Loucy (cell line): ENCODE measurements around the gene PKN1.

ENCODE experiments used
- H2AFZ ChIP-seq: fragments of 200-600 bp; sonication (generic); 2 replicates; pipeline ENCODE4 v1.6.0; 2016; ENCODE audit warnings: antibody characterized with exemption, mild to moderate bottlenecking, low read length, moderate library complexity
- H3F3A ChIP-seq: fragments of 200-600 bp; 2 replicates; pipeline ENCODE4 v1.6.0; 2016; ENCODE audit warnings: antibody characterized with exemption, low read depth, mild to moderate bottlenecking
- H3K27me3 ChIP-seq: fragments of 200-600 bp; sonication (generic); 2 replicates; pipeline ENCODE4 v1.6.1; 2014; ENCODE audit warnings: low read length, mild to moderate bottlenecking; ENCODE audit not compliant: insufficient read depth, poor library complexity, severe bottlenecking
- H3K36me3 ChIP-seq: fragments of 200-600 bp; sonication (generic); 2 replicates; pipeline ENCODE4 v1.6.1; 2016; ENCODE audit warnings: low read length; ENCODE audit not compliant: insufficient read depth
- H3K4me1 ChIP-seq: fragments of 200-600 bp; sonication (generic); 2 replicates; pipeline ENCODE4 v1.5.1; 2014; ENCODE audit warnings: low read length, mild to moderate bottlenecking; ENCODE audit not compliant: insufficient read depth, poor library complexity, severe bottlenecking
- H3K4me2 ChIP-seq: fragments of 200-600 bp; sonication (generic); 2 replicates; pipeline ENCODE4 v1.6.0; 2014; ENCODE audit warnings: antibody characterized with exemption, low read length, low read depth, mild to moderate bottlenecking; ENCODE audit not compliant: poor library complexity, severe bottlenecking
- H3K4me3 ChIP-seq: fragments of 200-600 bp; sonication (generic); 2 replicates; pipeline ENCODE4 v1.5.1; 2014; ENCODE audit warnings: low read length, mild to moderate bottlenecking, mixed read lengths; ENCODE audit not compliant: poor library complexity, severe bottlenecking
- H3K79me2 ChIP-seq: fragments of 200-600 bp; sonication (generic); 2 replicates; pipeline ENCODE4 v1.6.1; 2014; ENCODE audit warnings: low read length; ENCODE audit not compliant: insufficient read depth
- H3K9ac ChIP-seq: fragments of 200-600 bp; sonication (generic); 2 replicates; pipeline ENCODE4 v1.6.0; 2014; ENCODE audit warnings: mild to moderate bottlenecking, low read depth, low read length, moderate library complexity; ENCODE audit not compliant: poor library complexity, severe bottlenecking
- H3K9me2 ChIP-seq: fragments of 200-600 bp; sonication (generic); replicated peaks from 2 replicates; pipeline ENCODE4 v1.6.1; 2016; ENCODE audit warnings: low read depth, low read length, mixed read lengths
- H3K9me3 ChIP-seq: fragments of 200-600 bp; sonication (generic); 2 replicates; pipeline ENCODE4 v1.6.1; 2014; ENCODE audit warnings: mild to moderate bottlenecking, antibody characterized with exemption, low read length, low read depth; ENCODE audit not compliant: insufficient read depth
- H4K20me1 ChIP-seq: fragments of 200-600 bp; sonication (generic); 2 replicates; pipeline ENCODE4 v1.6.0; 2014; ENCODE audit warnings: antibody characterized with exemption, low read length, mild to moderate bottlenecking; ENCODE audit not compliant: insufficient read depth, poor library complexity, severe bottlenecking
- EZH2phosphoT487 ChIP-seq: fragments of 200-600 bp; IDR thresholded peaks from 2 replicates; pipeline ENCODE4 v1.6.1; 2018; ENCODE audit warnings: antibody characterized with exemption, mild to moderate bottlenecking, moderate library complexity, borderline replicate concordance
- TF ChIP-seq, protein P1 (sequence below): fragments of 200-600 bp; sonication (generic); conservative IDR thresholded peaks from 2 replicates; pipeline ENCODE4 v1.5.1; 2014; ENCODE audit warnings: mild to moderate bottlenecking, antibody characterized with exemption, low read length

The PKN1 gene

DNA sequence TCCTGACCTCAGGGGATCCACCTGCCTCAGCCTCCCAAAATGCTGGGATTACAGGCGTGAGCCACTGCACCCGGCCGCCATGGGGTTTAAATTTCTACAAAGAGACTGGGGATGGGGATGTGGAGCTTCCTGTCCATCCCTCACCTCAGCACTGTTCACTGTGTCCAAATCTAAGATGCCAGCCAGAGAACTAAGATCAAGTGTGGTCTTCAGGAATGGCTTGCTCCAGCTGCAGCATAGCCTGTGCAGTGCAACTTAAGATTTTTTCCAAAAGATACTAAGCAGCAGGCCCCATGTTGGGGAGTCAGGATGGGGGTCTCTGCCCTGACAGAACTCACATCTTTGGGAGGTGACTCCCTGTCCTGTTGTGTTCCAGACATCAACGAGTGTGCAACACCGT lies 42.6 kb upstream of the PKN1 start:
- Histone ChIP-seq H3K36me3 (peaks cover 24% of the 10 kb centered on the region; the same call in 1 of the 2 replicates), H3K9me3 (no peaks in the 10 kb centered on the region), H3K27me3 (no peaks in the 10 kb centered on the region)

DNA sequence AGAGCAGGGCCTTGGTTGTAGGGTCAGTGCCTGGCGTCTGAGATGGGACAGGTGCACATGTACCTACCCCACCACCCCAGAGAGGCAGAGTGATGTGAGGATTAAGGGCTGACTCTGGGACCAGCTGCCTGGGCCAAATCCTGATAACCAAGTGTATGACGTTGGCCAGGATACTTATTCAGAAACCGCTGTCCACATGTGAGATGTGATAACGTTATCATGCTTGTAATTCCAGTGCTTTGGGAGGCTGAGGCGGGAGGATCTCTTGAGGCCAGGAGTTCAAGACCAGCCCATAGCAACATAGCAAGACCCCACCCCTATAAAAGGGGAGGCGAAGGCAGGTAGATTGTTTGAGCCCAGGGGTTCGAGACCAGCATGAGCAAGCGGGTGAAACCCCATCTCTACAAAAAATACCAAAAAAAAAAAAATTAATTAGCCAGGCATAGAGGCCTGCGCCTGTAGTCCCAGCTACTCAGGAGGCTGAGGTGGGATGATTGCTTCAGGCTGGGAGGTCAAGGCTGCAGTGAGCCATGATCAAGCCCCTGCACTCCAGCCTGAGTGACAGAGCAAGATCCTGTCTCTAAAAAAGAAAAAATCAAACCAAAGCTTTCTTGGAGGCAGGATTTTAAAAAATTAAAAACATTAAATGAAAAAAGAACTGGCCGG lies 41.8 kb upstream of the PKN1 start:
- no peak overlapping the region for H3K4me2 ChIP-seq
- peaks cover 3% of the 10 kb centered on the region for H3K4me1 ChIP-seq
- no peaks in the 10 kb centered on the region for H3F3A ChIP-seq
- no peaks in the 10 kb centered on the region for H4K20me1 ChIP-seq
- no peak for TF ChIP-seq EZH2phosphoT487
- TF ChIP-seq, protein P1, sequence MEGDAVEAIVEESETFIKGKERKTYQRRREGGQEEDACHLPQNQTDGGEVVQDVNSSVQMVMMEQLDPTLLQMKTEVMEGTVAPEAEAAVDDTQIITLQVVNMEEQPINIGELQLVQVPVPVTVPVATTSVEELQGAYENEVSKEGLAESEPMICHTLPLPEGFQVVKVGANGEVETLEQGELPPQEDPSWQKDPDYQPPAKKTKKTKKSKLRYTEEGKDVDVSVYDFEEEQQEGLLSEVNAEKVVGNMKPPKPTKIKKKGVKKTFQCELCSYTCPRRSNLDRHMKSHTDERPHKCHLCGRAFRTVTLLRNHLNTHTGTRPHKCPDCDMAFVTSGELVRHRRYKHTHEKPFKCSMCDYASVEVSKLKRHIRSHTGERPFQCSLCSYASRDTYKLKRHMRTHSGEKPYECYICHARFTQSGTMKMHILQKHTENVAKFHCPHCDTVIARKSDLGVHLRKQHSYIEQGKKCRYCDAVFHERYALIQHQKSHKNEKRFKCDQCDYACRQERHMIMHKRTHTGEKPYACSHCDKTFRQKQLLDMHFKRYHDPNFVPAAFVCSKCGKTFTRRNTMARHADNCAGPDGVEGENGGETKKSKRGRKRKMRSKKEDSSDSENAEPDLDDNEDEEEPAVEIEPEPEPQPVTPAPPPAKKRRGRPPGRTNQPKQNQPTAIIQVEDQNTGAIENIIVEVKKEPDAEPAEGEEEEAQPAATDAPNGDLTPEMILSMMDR, result no peak
- H3K36me3 ChIP-seq, result peaks cover 24% of the 10 kb centered on the region; the same call in 1 of the 2 replicates
- no peaks in the 10 kb centered on the region for H3K27me3 ChIP-seq
- no peaks in the 10 kb centered on the region; the same call in 1 of the 2 replicates for H3K79me2 ChIP-seq
- H3K4me3 ChIP-seq, result no peak overlapping the region
- no peaks in the 10 kb centered on the region for H3K9me2 ChIP-seq
- no peak overlapping the region for H2AFZ ChIP-seq
- no peaks in the 10 kb centered on the region for H3K9me3 ChIP-seq
- no peak overlapping the region for H3K9ac ChIP-seq

More for the DNA sequence above, 42.6 kb upstream of the PKN1 start:
- Histone ChIP-seq H3K4me2 (no peak overlapping the region), H3K9ac (no peak overlapping the region), H3F3A (no peaks in the 10 kb centered on the region), H3K9me2 (no peaks in the 10 kb centered on the region), H3K79me2 (peaks cover 7% of the 10 kb centered on the region), H3K4me3 (no peak overlapping the region), H2AFZ (no peak overlapping the region), H4K20me1 (no peaks in the 10 kb centered on the region), H3K4me1 (peaks cover 5% of the 10 kb centered on the region)
- no peak for TF ChIP-seq EZH2phosphoT487
- TF ChIP-seq, protein P1, result no peak

DNA sequence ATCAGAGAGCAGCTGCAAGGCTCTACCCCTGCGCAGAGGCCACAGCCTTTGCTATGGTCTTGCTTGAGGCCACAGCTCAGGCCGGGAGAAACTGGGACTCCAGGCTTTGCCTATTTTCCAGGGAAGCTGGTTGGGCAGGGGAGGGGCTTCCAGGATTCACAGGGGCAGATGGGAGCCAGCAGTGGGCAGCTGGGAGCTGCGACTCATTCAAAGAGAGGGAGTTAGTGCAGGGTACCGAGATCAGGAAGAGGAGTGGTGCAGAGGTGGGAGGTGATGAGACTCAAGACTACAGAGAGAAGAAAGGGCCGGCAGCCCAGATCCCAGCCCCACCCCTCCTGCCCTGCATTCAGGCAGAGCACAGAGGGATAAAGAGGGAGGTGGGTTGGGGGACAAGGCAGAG lies 39.8 kb upstream of the PKN1 start:
- H3K79me2 ChIP-seq, result no peaks in the 10 kb centered on the region
- no peak overlapping the region for H3K9ac ChIP-seq
- H3K36me3 ChIP-seq, result peaks cover 29% of the 10 kb centered on the region; the same call in 1 of the 2 replicates
- H3K4me2 ChIP-seq, result no peak overlapping the region
- no peaks in the 10 kb centered on the region for H3K9me2 ChIP-seq
- H3K4me3 ChIP-seq, result no peak overlapping the region
- TF ChIP-seq, protein P1, result no peak
- no peak for TF ChIP-seq EZH2phosphoT487
- no peaks in the 10 kb centered on the region for H3K9me3 ChIP-seq
- H2AFZ ChIP-seq, result no peak overlapping the region
- no peaks in the 10 kb centered on the region for H3K27me3 ChIP-seq
- no peaks in the 10 kb centered on the region for H4K20me1 ChIP-seq
- no peaks in the 10 kb centered on the region for H3F3A ChIP-seq
- peaks cover 3% of the 10 kb centered on the region for H3K4me1 ChIP-seq
